CD8-positive, alpha-beta memory T cell (primary cell): ENCODE data around the gene TENM3. TPM values are rescaled to one million over a fixed set of nuclear protein-coding genes. Genes with fewer than 3 reads are reported as not detected.

Experiments used
- CTCF ChIA-PET: fragments of 350-600 bp; sonication (Branson Sonifier 250); formaldehyde crosslinking; loops from one replicate; lab custom pipeline; 2021; ENCODE audit warnings: antibody characterized with exemption; lab: Charles Lee
- POLR2A ChIA-PET: fragments of 350-600 bp; sonication (Branson Sonifier 250); formaldehyde crosslinking; loops from one replicate; lab custom pipeline; 2021; ENCODE audit warnings: antibody characterized with exemption; lab: Charles Lee
- DNase-seq, 5 donors: peaks; one replicate each; pipeline versions ENCODE4 v3.0.0 to v3.0.0-alpha.2; 2020 to 2022; ENCODE audit warnings: mixed read lengths in 1 of 5
- H3K27ac ChIP-seq: one replicate; pipeline ENCODE4 v1.7.0; 2013; ENCODE audit warnings: low read depth, mild to moderate bottlenecking, low read length, moderate library complexity
- H3K27me3 ChIP-seq: 2 replicates; pipeline ENCODE4 v1.7.0; 2013; ENCODE audit warnings: low read length, mild to moderate bottlenecking; ENCODE audit not compliant: insufficient read depth, poor library complexity, severe bottlenecking
- H3K36me3 ChIP-seq: 2 replicates; pipeline ENCODE4 v1.7.0; 2013; ENCODE audit warnings: mild to moderate bottlenecking, low read length, moderate library complexity; ENCODE audit not compliant: insufficient read depth
- H3K4me1 ChIP-seq: 2 replicates; pipeline ENCODE4 v1.7.0; 2013; ENCODE audit warnings: mild to moderate bottlenecking, low read length, moderate library complexity; ENCODE audit not compliant: insufficient read depth
- H3K4me3 ChIP-seq: 2 replicates; pipeline ENCODE4 v1.7.0; 2013; ENCODE audit warnings: mild to moderate bottlenecking, low read length
- H3K9me3 ChIP-seq: 2 replicates; pipeline ENCODE4 v1.7.0; 2013; ENCODE audit warnings: mild to moderate bottlenecking, low read length
- H3K27ac Mint-ChIP-seq, 8 donors: one replicate each; pipeline ENCODE4 v1.8.0; 2020 to 2021; ENCODE audit warnings: mixed read lengths in 8 of 8, mild to moderate bottlenecking in 6 of 8, inconsistent platforms in 3 of 8, moderate library complexity in 3 of 8
- H3K27me3 Mint-ChIP-seq, 2 donors: one replicate each; pipeline ENCODE4 v1.8.0; 2020 to 2021; ENCODE audit warnings: mixed read lengths in 2 of 2, mild to moderate bottlenecking in 1 of 2, moderate library complexity in 1 of 2
- H3K36me3 Mint-ChIP-seq, 3 donors: one replicate each; pipeline ENCODE4 v1.8.0; 2020 to 2021; ENCODE audit warnings: mixed read lengths in 3 of 3, inconsistent platforms in 1 of 3, mild to moderate bottlenecking in 1 of 3
- H3K4me1 Mint-ChIP-seq, 3 donors: one replicate each; pipeline ENCODE4 v1.8.0; 2020 to 2021; ENCODE audit warnings: mixed read lengths in 3 of 3, inconsistent platforms in 1 of 3, mild to moderate bottlenecking in 1 of 3
- H3K4me3 Mint-ChIP-seq, 7 donors: one replicate each; pipeline ENCODE4 v1.8.0; 2020 to 2021; ENCODE audit warnings: mixed read lengths in 7 of 7, mild to moderate bottlenecking in 6 of 7, moderate library complexity in 4 of 7, inconsistent platforms in 2 of 7
- H3K9me3 Mint-ChIP-seq, 5 donors: one replicate each; pipeline ENCODE4 v1.8.0; 2020 to 2022; ENCODE audit warnings: mixed read lengths in 5 of 5, mild to moderate bottlenecking in 3 of 5, moderate library complexity in 2 of 5, inconsistent platforms in 1 of 5
- polyA plus RNA-seq: library from polyadenylated mRNA; unstranded; fragments of 300-500 nt; fragmentation: Illumina TruSeq; gene quantifications from one replicate; pipeline ENCODE4 v1.2.3, GENCODE V29; 2021
- total RNA-seq, 2 experiments: library from RNA; stranded (reverse); gene quantifications; one replicate each; pipeline ENCODE4 v1.2.3, GENCODE V29; 2021

TENM3 gene
- total and polyA plus RNA-seq, 3 experiments from 2014 or later = not detected

DNA sequence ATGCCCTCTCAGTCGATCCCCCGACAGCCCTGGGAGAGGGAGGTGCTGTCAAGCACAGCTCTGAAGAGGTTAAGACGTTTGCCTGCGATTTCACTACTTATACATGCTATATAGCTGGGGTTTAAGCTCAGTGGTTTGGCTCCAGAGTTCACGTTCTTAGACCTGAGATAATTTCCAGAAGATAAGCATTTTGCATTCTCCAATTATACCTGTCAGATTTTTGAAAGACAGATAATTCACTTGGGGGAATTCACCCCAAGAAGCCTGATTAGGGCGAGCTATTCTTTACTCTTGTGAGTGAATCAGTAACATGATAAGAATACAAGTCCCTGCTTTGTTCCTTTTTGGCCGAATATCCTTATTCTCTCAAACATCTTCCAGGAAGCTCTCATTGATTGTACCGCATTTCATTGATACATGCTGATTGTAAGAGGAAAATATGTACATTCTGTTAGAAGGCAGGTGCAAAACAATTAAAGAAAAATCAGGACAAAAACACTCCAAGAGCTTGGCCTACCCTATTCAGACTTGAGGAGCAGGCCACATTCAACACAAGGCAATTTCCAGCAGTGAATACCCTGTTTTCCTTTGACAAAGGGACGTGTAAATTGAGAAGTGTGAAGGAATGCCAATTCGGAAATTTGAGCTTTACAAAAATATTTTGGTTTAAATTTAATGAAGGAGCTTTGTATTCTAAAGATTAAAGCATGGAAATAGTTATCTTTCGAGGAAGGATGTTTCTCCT is 30.2 kb downstream of the TENM3 start:
- H3K27me3 Mint-ChIP-seq = peaks cover 0 to 4% of the 10 kb centered on the region in 2 donors
- H3K27ac Mint-ChIP-seq = no peak overlapping the region
- Histone ChIP-seq H3K9me3 (no peaks in the 10 kb centered on the region), H3K27ac (no peak overlapping the region), H3K4me3 (no peak overlapping the region), H3K36me3 (no peaks in the 10 kb centered on the region), H3K27me3 (no peaks in the 10 kb centered on the region), H3K4me1 (no peaks in the 10 kb centered on the region)
- CTCF ChIA-PET = no interaction called here
- H3K36me3 Mint-ChIP-seq = no peaks in the 10 kb centered on the region
- DNase-seq = no peak
- H3K9me3 Mint-ChIP-seq = peaks cover 0 to 7% (median 2%) of the 10 kb centered on the region in 5 donors
- POLR2A ChIA-PET = no interaction called here
- no peaks in the 10 kb centered on the region for H3K4me1 Mint-ChIP-seq
- no peak overlapping the region for H3K4me3 Mint-ChIP-seq

DNA sequence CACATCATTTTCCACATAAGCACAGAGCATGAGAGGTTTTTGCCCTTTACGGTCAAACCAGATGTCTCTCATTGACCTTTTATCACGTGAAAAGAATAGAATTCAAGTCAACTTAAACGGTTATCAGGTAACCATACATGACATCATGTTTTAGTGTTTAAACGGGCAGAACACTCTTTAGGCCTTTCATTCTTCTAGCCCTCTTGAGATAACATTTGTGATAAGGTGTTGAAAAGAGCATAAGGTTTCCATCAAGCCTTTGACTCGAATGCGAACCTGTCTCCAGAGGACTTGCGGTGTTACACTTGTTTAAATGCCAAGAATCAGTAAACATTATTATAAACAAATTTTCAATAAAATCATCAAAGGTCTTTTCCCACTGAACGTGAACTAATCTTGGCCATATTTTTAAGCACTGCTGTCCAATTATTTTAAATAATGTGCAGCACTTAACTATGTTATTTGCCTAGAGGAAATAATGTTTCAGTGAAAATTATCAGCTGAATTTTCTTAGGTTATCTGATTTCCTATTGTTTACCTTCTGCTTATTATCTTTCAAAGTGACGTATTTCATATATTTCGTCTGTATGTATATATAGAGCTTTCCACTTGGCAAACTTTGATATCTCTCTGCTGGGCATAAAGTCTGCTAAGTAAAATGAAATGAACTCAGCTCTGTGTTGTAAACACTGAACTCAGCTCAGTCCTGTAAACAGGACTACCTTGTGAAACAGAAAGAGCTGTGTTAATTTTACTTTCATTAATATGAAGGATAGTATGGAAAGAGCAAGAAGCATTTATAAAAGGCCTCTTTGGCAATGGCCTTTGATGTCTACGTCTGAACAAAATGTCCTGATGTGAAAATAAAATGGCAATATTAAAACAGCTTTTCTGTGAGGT is 33.3 kb downstream of the TENM3 start:
- no peak overlapping the region for H3K4me3 ChIP-seq
- H3K27me3 ChIP-seq = no peaks in the 10 kb centered on the region
- Mint-ChIP-seq H3K27me3 (peaks cover 0 to 2% of the 10 kb centered on the region in 2 donors), H3K4me3 (no peak overlapping the region), H3K36me3 (no peaks in the 10 kb centered on the region), H3K4me1 (no peaks in the 10 kb centered on the region), H3K9me3 (peaks cover 0 to 5% (median 2%) of the 10 kb centered on the region in 5 donors), H3K27ac (no peak overlapping the region)
- H3K9me3 ChIP-seq = no peaks in the 10 kb centered on the region
- DNase-seq = no peak
- no peaks in the 10 kb centered on the region for H3K36me3 ChIP-seq
- POLR2A ChIA-PET = no interaction called here
- H3K4me1 ChIP-seq = no peaks in the 10 kb centered on the region
- CTCF ChIA-PET = no interaction called here
- H3K27ac ChIP-seq = no peak overlapping the region

DNA sequence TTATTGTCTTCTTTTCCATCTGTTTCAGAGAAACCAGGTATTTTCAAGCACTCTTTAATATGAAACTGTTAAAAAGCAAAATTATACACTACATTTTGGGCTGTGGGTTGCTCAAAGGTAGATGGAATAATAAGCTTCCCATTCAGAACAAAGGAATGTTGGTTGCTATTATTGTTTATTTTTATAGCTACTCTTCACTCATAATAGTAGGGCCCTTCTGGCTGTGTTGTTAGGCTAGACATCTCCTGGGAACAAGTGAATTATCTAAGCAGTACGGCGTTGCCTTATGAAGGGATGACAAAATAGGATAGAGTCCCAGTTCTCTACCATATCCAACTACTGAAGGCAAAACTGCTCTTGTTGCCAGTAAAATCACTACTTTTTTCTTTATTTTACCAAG is 34.2 kb downstream of the TENM3 start:
- H3K4me3 ChIP-seq = no peak overlapping the region
- H3K4me1 Mint-ChIP-seq = no peaks in the 10 kb centered on the region
- ChIA-PET CTCF (no interaction called here), POLR2A (no interaction called here)
- DNase-seq = no peak
- H3K4me1 ChIP-seq = no peaks in the 10 kb centered on the region
- no peak overlapping the region for H3K4me3 Mint-ChIP-seq
- no peaks in the 10 kb centered on the region for H3K9me3 ChIP-seq
- H3K27ac ChIP-seq = no peak overlapping the region
- no peaks in the 10 kb centered on the region for H3K36me3 Mint-ChIP-seq
- H3K27ac Mint-ChIP-seq = no peak overlapping the region
- H3K36me3 ChIP-seq = no peaks in the 10 kb centered on the region
- H3K27me3 ChIP-seq = no peaks in the 10 kb centered on the region
- peaks cover 0 to 2% (median 0%) of the 10 kb centered on the region in 5 donors for H3K9me3 Mint-ChIP-seq
- peaks cover 0 to 2% of the 10 kb centered on the region in 2 donors for H3K27me3 Mint-ChIP-seq

DNA sequence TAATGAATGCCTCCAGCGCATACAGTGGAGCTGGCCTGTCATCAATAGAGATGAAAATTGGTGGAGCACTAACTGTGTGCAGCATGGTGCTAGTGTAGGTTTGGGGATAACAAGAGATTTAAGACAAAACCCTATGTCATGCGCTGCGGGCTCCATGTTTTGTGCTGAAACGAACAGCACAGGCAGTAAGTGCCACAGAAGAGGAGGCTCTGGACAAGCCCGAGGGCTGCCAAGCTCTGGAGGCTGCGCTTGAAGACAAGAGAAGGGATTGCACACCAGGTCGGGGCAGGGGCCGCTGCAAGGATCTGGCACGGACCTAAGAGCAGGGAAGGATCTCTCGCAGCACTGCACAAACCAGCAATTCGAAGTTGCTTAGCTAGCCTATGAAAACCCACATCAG is 35.5 kb downstream of the TENM3 start:
- Histone ChIP-seq H3K4me1 (no peaks in the 10 kb centered on the region), H3K27ac (no peak overlapping the region), H3K36me3 (no peaks in the 10 kb centered on the region), H3K4me3 (no peak overlapping the region), H3K27me3 (no peaks in the 10 kb centered on the region), H3K9me3 (no peaks in the 10 kb centered on the region)
- H3K4me1 Mint-ChIP-seq = no peaks in the 10 kb centered on the region
- ChIA-PET CTCF (no interaction called here), POLR2A (no interaction called here)
- no peak for DNase-seq
- H3K27me3 Mint-ChIP-seq = peaks cover 0 to 2% of the 10 kb centered on the region in 2 donors
- no peaks in the 10 kb centered on the region for H3K36me3 Mint-ChIP-seq
- peaks cover 0 to 8% (median 2%) of the 10 kb centered on the region in 5 donors for H3K9me3 Mint-ChIP-seq
- no peak overlapping the region for H3K4me3 Mint-ChIP-seq
- H3K27ac Mint-ChIP-seq = no peak overlapping the region

DNA sequence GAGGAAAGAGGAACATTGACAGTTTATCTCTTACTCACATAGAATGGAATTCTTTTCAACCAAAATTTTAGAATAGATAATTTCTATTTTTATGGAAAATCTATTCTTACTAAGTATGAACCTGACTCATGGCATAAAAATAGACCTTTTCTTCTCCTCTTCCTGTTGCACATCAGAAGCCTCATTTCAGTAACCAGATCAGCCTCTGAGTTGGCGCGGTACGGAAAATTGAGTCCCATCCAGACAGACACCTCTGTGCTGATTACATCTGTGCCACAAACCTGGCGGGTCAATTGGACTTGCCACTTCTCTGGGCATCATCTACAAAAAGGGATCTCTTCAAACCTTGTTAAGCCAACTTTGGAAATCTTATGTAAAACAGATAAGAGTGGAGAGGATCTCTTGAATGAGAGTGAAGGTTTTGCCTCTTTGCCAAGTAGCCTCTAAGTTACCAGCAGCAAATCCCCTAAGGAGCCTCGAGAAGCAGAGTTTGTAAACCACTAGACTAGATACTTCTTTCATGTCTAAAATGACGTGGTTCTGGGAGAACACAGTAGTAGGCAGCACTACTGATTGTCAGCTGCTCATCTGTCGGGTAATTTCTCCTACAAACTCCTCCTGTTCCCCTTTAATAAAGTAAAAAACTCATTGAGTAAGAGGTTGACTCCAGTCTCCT is 37.4 kb downstream of the TENM3 start:
- H3K36me3 ChIP-seq = no peaks in the 10 kb centered on the region
- DNase-seq = no peak
- Mint-ChIP-seq H3K36me3 (no peaks in the 10 kb centered on the region), H3K4me3 (no peak overlapping the region), H3K27me3 (peaks cover 0 to 2% of the 10 kb centered on the region in 2 donors), H3K9me3 (peaks cover 0 to 8% (median 0%) of the 10 kb centered on the region in 5 donors), H3K4me1 (no peaks in the 10 kb centered on the region), H3K27ac (no peak overlapping the region)
- no peak overlapping the region for H3K4me3 ChIP-seq
- H3K27me3 ChIP-seq = no peaks in the 10 kb centered on the region
- no peaks in the 10 kb centered on the region for H3K4me1 ChIP-seq
- H3K27ac ChIP-seq = no peak overlapping the region
- CTCF ChIA-PET = no interaction called here
- POLR2A ChIA-PET = no interaction called here
- H3K9me3 ChIP-seq = no peaks in the 10 kb centered on the region

DNA sequence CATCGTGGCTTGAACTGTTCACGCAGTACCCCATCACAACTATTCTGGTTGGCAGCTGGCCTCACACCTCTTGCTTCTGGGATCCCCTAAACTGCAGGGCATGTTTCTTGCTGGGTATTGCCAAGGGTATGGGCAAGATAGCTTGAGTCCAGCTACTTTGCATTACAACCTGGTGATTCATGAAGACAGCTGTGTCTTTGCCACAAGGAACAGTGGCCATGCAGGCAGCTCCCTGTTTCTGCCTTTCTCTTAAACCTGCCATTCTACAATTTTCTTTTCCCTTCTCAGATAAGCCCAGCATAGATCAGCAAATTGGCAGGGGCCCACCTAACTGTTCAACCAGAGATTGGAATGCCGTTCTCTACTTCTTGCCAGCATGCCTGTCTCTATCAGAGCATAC is 42.8 kb downstream of the TENM3 start:
- Mint-ChIP-seq H3K27me3 (no peaks in the 10 kb centered on the region), H3K36me3 (no peaks in the 10 kb centered on the region), H3K27ac (no peak overlapping the region), H3K4me3 (no peak overlapping the region), H3K9me3 (peaks cover 0 to 8% (median 2%) of the 10 kb centered on the region in 5 donors), H3K4me1 (no peaks in the 10 kb centered on the region)
- Histone ChIP-seq H3K4me3 (no peak overlapping the region), H3K27me3 (no peaks in the 10 kb centered on the region), H3K36me3 (no peaks in the 10 kb centered on the region), H3K27ac (no peak overlapping the region), H3K9me3 (no peaks in the 10 kb centered on the region), H3K4me1 (no peaks in the 10 kb centered on the region)
- POLR2A ChIA-PET = no interaction called here
- DNase-seq = no peak
- CTCF ChIA-PET = no interaction called here

DNA sequence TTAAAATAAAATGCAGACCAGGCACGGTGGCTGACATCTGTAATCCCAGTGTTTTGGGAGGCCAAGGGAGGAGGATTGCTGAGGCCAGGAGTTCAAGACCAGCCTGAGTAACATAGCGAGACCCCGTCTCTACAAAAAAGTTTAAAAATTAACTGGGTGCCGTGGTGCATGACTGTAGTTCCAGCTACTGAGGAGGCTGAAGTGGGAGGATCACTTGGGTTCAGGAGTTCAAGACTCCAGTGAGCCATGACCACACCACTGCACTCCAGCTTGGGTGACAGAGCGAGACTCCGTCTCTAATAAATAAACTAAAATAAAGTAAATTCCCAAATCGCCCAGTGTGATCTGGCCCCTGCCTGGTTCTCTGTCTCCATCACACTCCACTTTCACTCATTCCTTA is 43.7 kb downstream of the TENM3 start:
- H3K36me3 ChIP-seq = no peaks in the 10 kb centered on the region
- Mint-ChIP-seq H3K27me3 (no peaks in the 10 kb centered on the region), H3K36me3 (no peaks in the 10 kb centered on the region), H3K9me3 (peaks cover 0 to 8% (median 2%) of the 10 kb centered on the region in 5 donors), H3K4me1 (no peaks in the 10 kb centered on the region), H3K4me3 (no peak overlapping the region), H3K27ac (no peak overlapping the region)
- no peaks in the 10 kb centered on the region for H3K9me3 ChIP-seq
- POLR2A ChIA-PET = no interaction called here
- no peak overlapping the region for H3K27ac ChIP-seq
- no peaks in the 10 kb centered on the region for H3K27me3 ChIP-seq
- no peaks in the 10 kb centered on the region for H3K4me1 ChIP-seq
- H3K4me3 ChIP-seq = no peak overlapping the region
- CTCF ChIA-PET = no interaction called here
- no peak for DNase-seq

DNA sequence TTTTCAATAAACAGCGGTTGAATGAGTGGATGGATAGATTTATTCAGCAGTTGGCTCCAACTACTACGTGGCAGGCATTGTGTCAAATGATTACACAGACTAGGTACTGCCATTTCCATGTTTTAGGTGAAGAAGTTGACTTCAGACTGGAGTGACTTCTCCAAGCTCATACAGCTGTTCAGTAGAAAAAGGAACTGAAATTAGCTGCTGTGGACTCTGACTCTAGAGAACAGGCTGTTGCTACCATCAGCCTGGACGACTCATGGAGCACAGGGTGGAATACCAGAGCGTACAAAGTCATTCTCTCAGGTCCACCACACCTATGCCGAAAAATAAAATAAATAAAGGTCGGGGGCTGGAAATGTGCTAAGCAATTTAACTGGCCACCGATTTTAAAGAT is 45.3 kb downstream of the TENM3 start:
- Mint-ChIP-seq H3K27ac (no peak overlapping the region), H3K4me1 (no peaks in the 10 kb centered on the region), H3K4me3 (no peak overlapping the region), H3K9me3 (peaks cover 0 to 6% (median 2%) of the 10 kb centered on the region in 5 donors), H3K36me3 (no peaks in the 10 kb centered on the region), H3K27me3 (no peaks in the 10 kb centered on the region)
- H3K9me3 ChIP-seq = no peaks in the 10 kb centered on the region
- H3K27ac ChIP-seq = no peak overlapping the region
- ChIA-PET CTCF (no interaction called here), POLR2A (no interaction called here)
- H3K4me3 ChIP-seq = no peak overlapping the region
- H3K4me1 ChIP-seq = no peaks in the 10 kb centered on the region
- DNase-seq = no peak
- no peaks in the 10 kb centered on the region for H3K36me3 ChIP-seq
- H3K27me3 ChIP-seq = no peaks in the 10 kb centered on the region
